RCC 7860 (cell line): Measurements from ENCODE around the gene MSL1.

Source experiments
- DNase-seq: peaks from one replicate; pipeline ENCODE4 v3.0.0-alpha.2; 2015; ENCODE audit warnings: low spot score
- FAIRE-seq: peaks from 2 replicates; lab custom pipeline; 2012; peaks lifted over from hg19 to GRCh38; lab: Jason Lieb, UNC

MSL1 gene

GRCh38 chr17:40171750-40172149, 50.0 kb downstream of the MSL1 start:
- DNase-seq: peak; percentile 9
- FAIRE-seq: no peak

- DNase-seq: no peak
- FAIRE-seq: no peak
Measured at GRCh38 chr17:40173091-40173777, 51.5 kb downstream of the MSL1 start.

GRCh38 chr17:40173778-40174135, 52.0 kb downstream of the MSL1 start:
- no peak for FAIRE-seq
- no peak for DNase-seq

GRCh38 chr17:40174514-40174913, 52.7 kb downstream of the MSL1 start:
- DNase-seq: no peak
- FAIRE-seq: no peak

- DNase-seq: no peak
- no peak for FAIRE-seq
Measured at GRCh38 chr17:40175928-40176753, 54.4 kb downstream of the MSL1 start.

- FAIRE-seq (no peak), DNase-seq (no peak)
Measured at GRCh38 chr17:40176754-40177110, 55.0 kb downstream of the MSL1 start.

- no peak for FAIRE-seq
- DNase-seq: no peak
Measured at GRCh38 chr17:40177275-40177874, 55.6 kb downstream of the MSL1 start, which contains the start of gene RAPGEFL1. Gene RAPGEFL1 (plus strand): TSS chr17:40177470. CDS start chr17:40177862, 392 bp downstream.

GRCh38 chr17:40178021-40178601, 56.3 kb downstream of the MSL1 start:
- DNase-seq: no peak
- no peak for FAIRE-seq

- DNase-seq (no peak), FAIRE-seq (no peak)
Measured at GRCh38 chr17:40178660-40179059, 56.9 kb downstream of the MSL1 start.

- FAIRE-seq: no peak
- peak; percentile 29 for DNase-seq
Measured at GRCh38 chr17:40179923-40180659, 58.3 kb downstream of the MSL1 start.

- no peak for DNase-seq
- FAIRE-seq: no peak
Measured at GRCh38 chr17:40180694-40181093, 58.9 kb downstream of the MSL1 start.

GRCh38 chr17:40181205-40181604, 59.4 kb downstream of the MSL1 start:
- DNase-seq (no peak), FAIRE-seq (no peak)

GRCh38 chr17:40182606-40183005, 60.8 kb downstream of the MSL1 start:
- DNase-seq (no peak), FAIRE-seq (no peak)
